NCI-H146 (cell line): ENCODE results near the gene GDPD4.

Experiments
- DNase-seq: peaks from one replicate; lab custom pipeline; 2025; lab: John Stamatoyannopoulos, UW

GDPD4 gene

GRCh38 chr11:77204754-77205466 is 96.6 kb downstream of the GDPD4 start:
- no peak for DNase-seq

GRCh38 chr11:77203901-77204753 is 97.4 kb downstream of the GDPD4 start:
- DNase-seq = no peak

GRCh38 chr11:77202941-77203900 is 98.3 kb downstream of the GDPD4 start:
- DNase-seq = no peak

- DNase-seq = no peak
Observed at GRCh38 chr11:77201991-77202841, 99.3 kb downstream of the GDPD4 start.

- no peak for DNase-seq
Observed at GRCh38 chr11:77201370-77201769, 100.1 kb downstream of the GDPD4 start.

- no peak for DNase-seq
Observed at GRCh38 chr11:77200351-77201268, 100.9 kb downstream of the GDPD4 start.

GRCh38 chr11:77199137-77199745 is 102.2 kb downstream of the GDPD4 start:
- DNase-seq = no peak

GRCh38 chr11:77198440-77198849 is 103.0 kb downstream of the GDPD4 start:
- peak; percentile 29 for DNase-seq

- DNase-seq = no peak
Observed at GRCh38 chr11:77197626-77198320, 103.7 kb downstream of the GDPD4 start.

- DNase-seq = no peak
Observed at GRCh38 chr11:77196961-77197360, 104.5 kb downstream of the GDPD4 start.

GRCh38 chr11:77195071-77195755 is 106.3 kb downstream of the GDPD4 start:
- DNase-seq = no peak

GRCh38 chr11:77193911-77194830 is 107.3 kb downstream of the GDPD4 start:
- no peak for DNase-seq

- no peak for DNase-seq
Observed at GRCh38 chr11:77193167-77193566, 108.3 kb downstream of the GDPD4 start.

GRCh38 chr11:77191823-77192495 is 109.5 kb downstream of the GDPD4 start:
- DNase-seq = peak; percentile 27

- DNase-seq = no peak
Observed at GRCh38 chr11:77191429-77191822, 110.1 kb downstream of the GDPD4 start.

- DNase-seq = no peak
Observed at GRCh38 chr11:77190331-77191075, 111.0 kb downstream of the GDPD4 start.
